Liver (tissue), 9 donors: ENCODE results near the gene ADAMTS15. TPM values are rescaled to one million over a fixed set of nuclear protein-coding genes. Genes with fewer than 3 reads are reported as not detected.

Experiments used
- DNase-seq: peaks from one replicate; pipeline ENCODE4 v3.0.0-alpha.2; 2017; ENCODE audit warnings: low spot score
- H3K27ac ChIP-seq, 2 donors: one replicate each; pipeline ENCODE4 v1.7.0; 2013; ENCODE audit warnings: inconsistent platforms in 2 of 2, low read length in 2 of 2, control low read depth in 1 of 2, low read depth in 1 of 2, mild to moderate bottlenecking in 1 of 2
- H3K27me3 ChIP-seq, 4 donors: one replicate each; pipeline versions ENCODE4 v1.6.1 to v1.7.0; 2013; ENCODE audit warnings: low read length in 3 of 4, inconsistent platforms in 1 of 4, mild to moderate bottlenecking in 1 of 4, moderate library complexity in 1 of 4; ENCODE audit not compliant: control insufficient read depth in 4 of 4, insufficient read depth in 4 of 4
- H3K36me3 ChIP-seq, 4 donors: one replicate each; pipeline versions ENCODE4 v1.6.1 to v1.7.0; 2013; ENCODE audit warnings: low read length in 3 of 4, mild to moderate bottlenecking in 3 of 4, low read depth in 1 of 4, moderate library complexity in 1 of 4; ENCODE audit not compliant: control insufficient read depth in 4 of 4, insufficient read depth in 3 of 4
- H3K4me1 ChIP-seq, 4 donors: one replicate each; pipeline versions ENCODE4 v1.6.1 to v1.7.0; 2013; ENCODE audit warnings: low read length in 3 of 4, mild to moderate bottlenecking in 3 of 4, moderate library complexity in 1 of 4; ENCODE audit not compliant: control insufficient read depth in 4 of 4, insufficient read depth in 4 of 4
- H3K4me3 ChIP-seq, 3 donors: one replicate each; pipeline versions ENCODE4 v1.6.1 to v1.7.0; 2013; ENCODE audit warnings: low read length in 3 of 3, control low read depth in 1 of 3, low read depth in 1 of 3, mild to moderate bottlenecking in 1 of 3
- H3K9ac ChIP-seq, 2 donors: one replicate each; pipeline ENCODE4 v1.7.0; 2013; ENCODE audit warnings: low read length in 2 of 2, mild to moderate bottlenecking in 2 of 2, moderate library complexity in 2 of 2, control low read depth in 1 of 2, low read depth in 1 of 2
- H3K9me3 ChIP-seq, 4 donors: one replicate each; pipeline versions ENCODE4 v1.6.1 to v1.7.0; 2013; ENCODE audit warnings: low read length in 3 of 4; ENCODE audit not compliant: control insufficient read depth in 4 of 4
- FOXA1 ChIP-seq: IDR thresholded peaks from 2 replicates; pipeline ENCODE4 v1.6.1; 2016; ENCODE audit warnings: antibody characterized with exemption
- FOXA2 ChIP-seq: IDR thresholded peaks from 2 replicates; pipeline ENCODE4 v1.6.1; 2016; ENCODE audit warnings: antibody characterized with exemption
- GABPA ChIP-seq, 2 donors: IDR thresholded peaks in 1 of 2; conservative IDR thresholded peaks in 1 of 2; 2 replicates each; pipeline ENCODE4 v1.6.1; 2016; ENCODE audit warnings: antibody characterized with exemption in 2 of 2, mild to moderate bottlenecking in 1 of 2, moderate library complexity in 1 of 2
- HNF4A ChIP-seq, 2 donors: conservative IDR thresholded peaks; 2 replicates each; pipeline ENCODE4 v1.6.1; 2016; ENCODE audit warnings: antibody characterized with exemption in 2 of 2, mild to moderate bottlenecking in 2 of 2
- HNF4G ChIP-seq: IDR thresholded peaks from 2 replicates; pipeline ENCODE4 v1.6.1; 2016; ENCODE audit warnings: antibody characterized with exemption
- JUND ChIP-seq, 2 donors: IDR thresholded peaks; 2 replicates each; pipeline ENCODE4 v1.6.1; 2016; ENCODE audit warnings: antibody characterized with exemption in 2 of 2
- MAX ChIP-seq: IDR thresholded peaks from 2 replicates; pipeline ENCODE4 v1.6.1; 2016; ENCODE audit warnings: antibody characterized with exemption
- NR2F2 ChIP-seq: IDR thresholded peaks from 2 replicates; pipeline ENCODE4 v1.6.1; 2016; ENCODE audit warnings: antibody characterized with exemption
- RXRA ChIP-seq, 2 donors: IDR thresholded peaks; 2 replicates each; pipeline ENCODE4 v1.6.1; 2017 to 2018; ENCODE audit warnings: antibody characterized with exemption in 2 of 2, mild to moderate bottlenecking in 1 of 2
- SP1 ChIP-seq: IDR thresholded peaks from 2 replicates; pipeline ENCODE4 v1.6.1; 2018; ENCODE audit warnings: antibody characterized with exemption, mild to moderate bottlenecking
- TAF1 ChIP-seq: conservative IDR thresholded peaks from 2 replicates; pipeline ENCODE4 v1.6.1; 2016; ENCODE audit warnings: antibody characterized with exemption, mild to moderate bottlenecking
- YY1 ChIP-seq: IDR thresholded peaks from 2 replicates; pipeline ENCODE4 v1.6.1; 2016; ENCODE audit warnings: antibody characterized with exemption, mild to moderate bottlenecking
- WGBS: extraction: QIAGEN DNeasy Blood & Tissue Kit; methylation state at CpG from one replicate; pipeline ENCODE4 v1.1.7; 2013; 5-methylcytosine and 5-hydroxymethylcytosine counted together
- polyA plus RNA-seq, 2 donors: library from polyadenylated mRNA; stranded (reverse) in 1 of 2; unstranded in 1 of 2; fragments of 200-250 nt in 1 of 2; fragments of >200 nt in 1 of 2; fragmentation: Nextera tagmentation in 1 of 2; extraction: Ambion mirVana in 1 of 2; gene quantifications; one replicate each; pipeline versions ENCODE4 v1.2.1 to v1.2.3, GENCODE V29; 2013 to 2015
- total RNA-seq, 2 donors: library from RNA; depleted of rRNA; stranded (reverse); fragments of >200 nt; gene quantifications; one replicate each; pipeline ENCODE4 v1.2.3, GENCODE V29; 2014
- TF ChIP-seq, protein P1 (sequence below): fragments of 150-350 bp; IDR thresholded peaks from 2 replicates; pipeline ENCODE4 v1.5.1; 2017; ENCODE audit warnings: improper control_type of control experiment, low read depth, low read length; ENCODE audit not compliant: missing input control
- TF ChIP-seq, protein P2 (sequence below): IDR thresholded peaks from 2 replicates; pipeline ENCODE4 v1.6.1; 2016; ENCODE audit warnings: antibody characterized with exemption
- TF ChIP-seq, protein P3 (sequence below): IDR thresholded peaks from 2 replicates; pipeline ENCODE4 v1.6.1; 2016; ENCODE audit warnings: antibody characterized with exemption
- donor health status: healthy.
- donor health status: healthy.
- donor health status: healthy.
- donor health status: healthy.
- donor health status: healthy.

The ADAMTS15 gene
- total and polyA plus RNA-seq, 4 donors, result 0.06 to 1.3 (median 0.77) TPM

DNA sequence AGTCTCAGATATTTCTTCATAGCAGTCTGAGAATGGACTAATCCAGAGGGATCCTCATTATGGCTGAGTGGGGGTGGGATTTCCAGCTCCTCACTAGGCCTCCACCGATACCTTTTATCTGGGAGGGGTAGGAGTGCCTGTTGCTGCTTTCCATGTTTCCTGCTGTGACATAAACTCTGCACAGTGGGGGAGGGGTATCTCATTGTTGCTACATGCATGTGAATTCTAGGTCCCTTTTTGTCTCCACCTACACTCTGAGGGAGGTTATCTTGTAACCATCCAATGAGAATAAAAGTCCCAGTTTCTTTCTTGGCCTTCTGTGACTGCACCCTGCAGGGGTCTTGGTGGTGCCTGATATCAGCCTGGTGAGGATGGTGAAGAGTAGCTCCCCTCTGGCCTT, 60.5 kb downstream of the ADAMTS15 start (continued):
- TF ChIP-seq RXRA (IDR thresholded peaks at IDR 0.05), result no peak
- no peak for TF ChIP-seq FOXA2
- no peak for TF ChIP-seq NR2F2
- TF ChIP-seq MAX, result no peak

GRCh38 chr11:130509942-130510341, 61.5 kb downstream of the ADAMTS15 start:
- WGBS, result 92% methylated on average over 2 of the region's 2 CpGs

GRCh38 chr11:130510407-130511006, 62.1 kb downstream of the ADAMTS15 start:
- peaks cover 0 to 2% (median under 1%) of the 10 kb centered on the region in 4 donors for H3K9me3 ChIP-seq
- no peak overlapping the region for H3K27ac ChIP-seq
- no peak overlapping the region for H3K4me3 ChIP-seq
- TF ChIP-seq GABPA (IDR thresholded peaks at IDR 0.05 in 1 of 2, conservative IDR thresholded peaks at IDR 0.05 in 1 of 2) (no peak), HNF4A (conservative IDR thresholded peaks at IDR 0.05) (no peak), FOXA1 (no peak), RXRA (IDR thresholded peaks at IDR 0.05) (no peak), SP1 (no peak)
- TF ChIP-seq, protein P1, sequence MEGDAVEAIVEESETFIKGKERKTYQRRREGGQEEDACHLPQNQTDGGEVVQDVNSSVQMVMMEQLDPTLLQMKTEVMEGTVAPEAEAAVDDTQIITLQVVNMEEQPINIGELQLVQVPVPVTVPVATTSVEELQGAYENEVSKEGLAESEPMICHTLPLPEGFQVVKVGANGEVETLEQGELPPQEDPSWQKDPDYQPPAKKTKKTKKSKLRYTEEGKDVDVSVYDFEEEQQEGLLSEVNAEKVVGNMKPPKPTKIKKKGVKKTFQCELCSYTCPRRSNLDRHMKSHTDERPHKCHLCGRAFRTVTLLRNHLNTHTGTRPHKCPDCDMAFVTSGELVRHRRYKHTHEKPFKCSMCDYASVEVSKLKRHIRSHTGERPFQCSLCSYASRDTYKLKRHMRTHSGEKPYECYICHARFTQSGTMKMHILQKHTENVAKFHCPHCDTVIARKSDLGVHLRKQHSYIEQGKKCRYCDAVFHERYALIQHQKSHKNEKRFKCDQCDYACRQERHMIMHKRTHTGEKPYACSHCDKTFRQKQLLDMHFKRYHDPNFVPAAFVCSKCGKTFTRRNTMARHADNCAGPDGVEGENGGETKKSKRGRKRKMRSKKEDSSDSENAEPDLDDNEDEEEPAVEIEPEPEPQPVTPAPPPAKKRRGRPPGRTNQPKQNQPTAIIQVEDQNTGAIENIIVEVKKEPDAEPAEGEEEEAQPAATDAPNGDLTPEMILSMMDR, result no peak
- no peaks in the 10 kb centered on the region for H3K36me3 ChIP-seq
- H3K27me3 ChIP-seq, result no peaks in the 10 kb centered on the region
- H3K9ac ChIP-seq, result no peak overlapping the region
- DNase-seq, result no peak
- 55% methylated on average over 8 of the region's 8 CpGs for WGBS
- H3K4me1 ChIP-seq, result no peaks in the 10 kb centered on the region

More at GRCh38 chr11:130509942-130510341, 61.5 kb downstream of the ADAMTS15 start:
- H3K4me3 ChIP-seq, result no peak overlapping the region
- H3K27ac ChIP-seq, result no peak overlapping the region
- DNase-seq, result no peak
- no peaks in the 10 kb centered on the region for H3K36me3 ChIP-seq
- H3K4me1 ChIP-seq, result no peaks in the 10 kb centered on the region
- H3K9ac ChIP-seq, result no peak overlapping the region
- H3K27me3 ChIP-seq, result no peaks in the 10 kb centered on the region
- TF ChIP-seq TAF1 (no peak), YY1 (no peak), JUND (IDR thresholded peaks at IDR 0.05) (no peak), GABPA (IDR thresholded peaks at IDR 0.05 in 1 of 2, conservative IDR thresholded peaks at IDR 0.05 in 1 of 2) (no peak), HNF4G (no peak)
- H3K9me3 ChIP-seq, result peaks cover 0 to 2% (median under 1%) of the 10 kb centered on the region in 4 donors

DNA sequence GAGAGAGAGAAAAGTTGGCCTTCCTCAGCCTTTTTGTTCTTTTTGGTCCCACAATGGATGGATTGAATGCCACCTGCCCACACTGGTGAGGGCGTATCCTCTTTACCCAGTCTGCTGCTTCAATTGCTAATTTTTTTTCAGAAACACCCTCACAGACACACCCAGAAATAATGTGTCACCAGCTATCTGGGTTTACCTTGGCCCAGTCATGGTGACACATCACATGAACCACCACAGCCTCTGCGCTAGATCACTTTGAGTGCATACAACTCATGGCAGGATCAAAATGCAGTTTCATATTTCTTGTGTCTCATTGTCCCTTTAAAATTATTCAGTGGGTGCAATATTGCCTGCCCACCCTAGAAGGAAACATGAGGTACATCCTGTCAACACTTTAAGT, 63.3 kb downstream of the ADAMTS15 start:
- no peaks in the 10 kb centered on the region for H3K4me1 ChIP-seq
- H3K9me3 ChIP-seq, result peaks cover 0 to 2% (median under 1%) of the 10 kb centered on the region in 4 donors
- WGBS, result 94% methylated on average over 2 of the region's 2 CpGs
- TF ChIP-seq HNF4G (no peak), GABPA (IDR thresholded peaks at IDR 0.05 in 1 of 2, conservative IDR thresholded peaks at IDR 0.05 in 1 of 2) (no peak), HNF4A (conservative IDR thresholded peaks at IDR 0.05) (no peak), MAX (no peak), FOXA1 (no peak), YY1 (no peak)
- TF ChIP-seq, protein P2, sequence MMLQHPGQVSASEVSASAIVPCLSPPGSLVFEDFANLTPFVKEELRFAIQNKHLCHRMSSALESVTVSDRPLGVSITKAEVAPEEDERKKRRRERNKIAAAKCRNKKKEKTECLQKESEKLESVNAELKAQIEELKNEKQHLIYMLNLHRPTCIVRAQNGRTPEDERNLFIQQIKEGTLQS, result no peak
- TF ChIP-seq, protein P3, sequence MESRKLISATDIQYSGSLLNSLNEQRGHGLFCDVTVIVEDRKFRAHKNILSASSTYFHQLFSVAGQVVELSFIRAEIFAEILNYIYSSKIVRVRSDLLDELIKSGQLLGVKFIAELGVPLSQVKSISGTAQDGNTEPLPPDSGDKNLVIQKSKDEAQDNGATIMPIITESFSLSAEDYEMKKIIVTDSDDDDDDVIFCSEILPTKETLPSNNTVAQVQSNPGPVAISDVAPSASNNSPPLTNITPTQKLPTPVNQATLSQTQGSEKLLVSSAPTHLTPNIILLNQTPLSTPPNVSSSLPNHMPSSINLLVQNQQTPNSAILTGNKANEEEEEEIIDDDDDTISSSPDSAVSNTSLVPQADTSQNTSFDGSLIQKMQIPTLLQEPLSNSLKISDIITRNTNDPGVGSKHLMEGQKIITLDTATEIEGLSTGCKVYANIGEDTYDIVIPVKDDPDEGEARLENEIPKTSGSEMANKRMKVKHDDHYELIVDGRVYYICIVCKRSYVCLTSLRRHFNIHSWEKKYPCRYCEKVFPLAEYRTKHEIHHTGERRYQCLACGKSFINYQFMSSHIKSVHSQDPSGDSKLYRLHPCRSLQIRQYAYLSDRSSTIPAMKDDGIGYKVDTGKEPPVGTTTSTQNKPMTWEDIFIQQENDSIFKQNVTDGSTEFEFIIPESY, result no peak
- no peak overlapping the region for H3K9ac ChIP-seq
- DNase-seq, result no peak
- no peak overlapping the region for H3K27ac ChIP-seq
- no peak overlapping the region for H3K4me3 ChIP-seq
- H3K27me3 ChIP-seq, result no peaks in the 10 kb centered on the region
- H3K36me3 ChIP-seq, result no peaks in the 10 kb centered on the region
